Islet precursor cell (in vitro differentiated cells): ENCODE measurements around the gene RIMBP2.

Experiments
- DNase-seq: peaks from one replicate; pipeline ENCODE4 v3.0.0-alpha.2; 2018

The RIMBP2 gene

GRCh38 chr12:130677957-130678558 is 38.0 kb downstream of the RIMBP2 start:
- DNase-seq = no peak

DNA sequence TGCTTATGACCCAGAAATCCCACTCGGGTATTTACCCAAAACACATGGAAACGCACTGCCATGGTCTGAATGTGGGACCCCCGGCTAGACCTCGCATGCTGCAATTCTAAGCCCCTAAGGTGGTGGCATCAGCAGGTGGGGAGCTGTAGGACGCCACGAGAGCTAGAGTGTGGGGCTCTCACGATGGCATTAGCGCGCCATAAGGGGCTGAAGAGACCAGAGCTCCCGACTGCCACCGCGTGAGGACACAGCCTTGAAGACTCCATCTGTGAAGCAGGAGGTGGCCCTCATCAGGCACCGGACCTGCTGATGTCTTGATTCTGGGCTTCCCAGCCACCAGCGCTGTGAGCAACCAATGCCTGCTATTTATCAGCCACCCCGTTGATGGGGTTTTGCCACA is 40.3 kb downstream of the RIMBP2 start:
- no peak for DNase-seq

DNA sequence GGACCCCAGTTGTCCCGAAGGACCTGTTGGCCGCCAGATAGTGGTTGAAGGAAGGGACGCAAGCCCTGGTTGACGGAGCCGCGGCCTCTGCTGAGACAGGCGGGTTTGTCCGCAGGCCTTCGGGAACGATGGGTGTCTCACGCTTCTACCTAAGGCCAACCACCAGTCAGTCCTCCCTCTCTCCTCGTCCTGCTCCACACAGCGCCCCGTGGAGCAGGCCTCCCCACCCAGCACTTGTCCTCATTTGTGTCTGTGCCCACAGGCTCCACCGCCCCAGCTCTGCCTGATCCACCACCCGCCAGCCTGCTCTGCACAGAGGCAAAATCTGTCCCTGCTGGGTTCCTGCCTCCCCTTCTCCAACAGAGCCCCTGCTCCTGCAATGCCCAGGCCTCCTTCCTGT is 41.0 kb downstream of the RIMBP2 start:
- no peak for DNase-seq

DNA sequence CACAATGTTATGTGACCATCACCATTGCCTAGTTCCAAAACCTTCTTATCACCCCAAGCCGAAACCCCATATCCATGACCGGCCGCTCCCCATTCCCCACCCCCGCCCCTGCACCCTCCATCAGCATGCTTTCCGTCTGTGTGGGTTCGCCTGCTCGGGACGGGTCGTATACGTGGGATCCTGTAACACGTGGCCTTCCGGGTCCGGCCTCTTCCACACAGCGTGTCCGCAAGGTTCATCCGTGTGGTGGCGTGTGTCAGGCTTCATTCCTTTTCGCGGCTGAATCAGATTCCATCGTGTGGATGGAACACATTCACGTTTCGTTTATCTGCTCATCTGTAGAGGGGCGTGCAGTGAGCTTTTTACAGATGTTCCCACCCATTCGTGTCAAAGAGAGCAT is 41.4 kb downstream of the RIMBP2 start:
- DNase-seq = no peak

DNA sequence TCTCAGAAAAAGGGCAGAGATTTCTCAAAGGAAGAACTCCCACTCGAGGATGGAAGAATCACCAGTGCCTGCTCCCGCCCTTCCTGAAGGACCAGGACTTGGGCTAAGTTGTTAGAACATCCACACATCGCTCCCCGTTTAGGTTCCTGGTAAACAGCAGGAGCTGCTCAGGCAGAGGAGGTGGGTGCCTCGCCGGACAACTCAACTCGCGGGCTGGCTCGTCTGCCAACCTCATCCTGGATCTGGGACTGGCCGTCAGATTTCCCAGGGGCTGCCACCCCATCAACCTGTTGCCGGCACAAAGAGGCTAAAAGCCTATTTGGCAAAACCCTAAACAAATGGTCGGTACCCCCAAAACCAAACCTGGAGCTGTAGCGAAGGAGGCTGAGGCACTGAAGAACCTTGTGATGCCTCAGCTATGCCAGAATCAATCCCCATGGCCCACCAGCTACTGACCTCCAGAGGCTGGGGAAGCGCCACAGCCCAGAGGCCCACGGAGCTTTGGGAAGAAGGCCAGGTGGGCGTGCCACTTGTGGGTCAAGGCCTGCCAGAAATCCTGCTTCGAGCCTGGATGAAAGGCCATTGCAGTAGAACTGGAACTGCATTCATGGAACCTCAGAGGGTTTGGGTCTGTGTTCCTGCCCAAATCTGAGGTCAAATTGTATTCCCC is 42.9 kb downstream of the RIMBP2 start:
- DNase-seq = no peak

- DNase-seq = no peak
These were observed 43.8 kb downstream of the RIMBP2 start for GRCh38 chr12:130672089-130672820.

GRCh38 chr12:130671556-130671955 is 44.5 kb downstream of the RIMBP2 start:
- DNase-seq = no peak

GRCh38 chr12:130669797-130670196 is 46.3 kb downstream of the RIMBP2 start:
- DNase-seq = no peak

DNA sequence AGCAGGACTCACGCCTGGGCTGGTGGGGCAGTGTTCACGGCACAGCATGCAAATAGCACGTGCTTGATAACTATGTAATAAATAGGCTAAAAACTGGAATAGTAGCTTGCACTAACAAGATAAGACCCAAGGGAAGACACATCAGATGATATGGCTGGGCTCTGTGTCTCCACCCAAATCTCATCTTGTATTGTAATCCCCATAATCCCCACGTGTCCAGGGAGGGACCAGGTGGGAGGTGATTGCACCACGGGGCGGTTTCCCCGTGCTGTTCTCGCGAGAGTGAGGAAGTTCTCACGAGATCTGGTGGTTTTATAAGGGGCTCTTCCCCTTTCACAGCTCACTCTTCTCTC is 46.9 kb downstream of the RIMBP2 start:
- DNase-seq = no peak

- no peak for DNase-seq
These were observed 47.6 kb downstream of the RIMBP2 start for GRCh38 chr12:130668286-130669204.

DNA sequence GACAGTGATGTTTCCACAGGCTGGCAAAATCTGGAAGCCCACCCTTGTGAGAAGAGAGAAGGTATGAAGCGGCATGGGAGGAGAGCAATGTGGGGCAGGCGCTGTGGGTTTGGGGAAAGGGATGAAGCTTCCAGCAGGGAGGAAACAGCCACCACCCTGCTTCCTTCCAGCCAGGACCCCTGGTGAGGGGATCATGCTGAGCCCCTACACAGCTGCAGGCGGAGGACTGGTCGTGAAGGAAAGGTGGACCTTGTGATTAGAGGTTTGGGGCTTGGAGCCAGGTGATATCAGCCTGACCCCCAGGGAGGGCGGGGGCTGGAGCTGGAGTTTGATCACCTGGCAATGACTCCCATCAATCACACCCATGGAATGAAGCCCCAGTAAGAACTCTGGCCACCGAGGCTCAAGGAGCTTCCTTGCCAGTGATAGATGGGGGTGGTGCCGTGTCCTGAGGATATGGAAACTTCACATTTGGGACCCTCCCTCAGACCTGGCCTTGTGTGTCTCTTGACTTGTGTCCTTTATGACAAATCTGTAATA is 48.6 kb downstream of the RIMBP2 start:
- DNase-seq = no peak

- no peak for DNase-seq
These were observed 49.5 kb downstream of the RIMBP2 start for GRCh38 chr12:130666645-130667044.

DNA sequence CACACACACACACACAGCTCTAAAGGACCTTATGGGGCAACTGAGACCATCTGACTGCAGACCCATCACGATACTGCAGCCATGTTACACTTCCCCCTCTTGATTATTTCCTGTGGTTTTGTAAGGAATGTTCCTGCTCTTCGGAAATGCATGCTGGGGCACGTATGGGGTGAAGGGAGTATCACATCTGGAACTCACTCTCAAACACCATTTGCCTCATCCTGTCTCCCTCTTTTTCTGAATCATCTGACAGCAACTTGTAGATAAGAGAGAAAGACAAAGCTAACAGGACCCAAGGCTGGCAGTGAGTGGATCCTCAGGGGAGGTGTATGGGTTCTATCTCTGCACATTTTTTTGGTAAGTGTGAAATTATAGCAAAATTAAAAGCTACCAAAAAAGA is 50.3 kb downstream of the RIMBP2 start:
- no peak for DNase-seq

DNA sequence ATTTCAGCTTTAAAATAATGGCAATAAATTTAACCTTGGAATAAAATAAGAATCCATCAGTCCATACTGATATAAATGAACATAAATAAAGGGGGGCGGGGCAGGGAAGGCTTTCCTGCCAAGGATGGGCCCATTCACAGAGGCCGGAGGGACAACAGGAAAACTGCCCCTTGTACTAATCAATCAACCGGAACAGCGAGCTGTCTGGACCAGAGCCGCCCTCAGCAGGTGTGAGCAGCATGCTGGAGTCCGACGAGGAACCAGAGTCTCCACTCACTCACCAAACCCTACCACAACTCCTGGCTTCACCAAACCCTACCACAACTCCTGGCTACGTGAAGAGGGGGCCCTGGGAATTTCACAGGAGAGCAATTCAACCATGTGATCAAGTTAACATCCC is 51.3 kb downstream of the RIMBP2 start:
- DNase-seq = no peak

DNA sequence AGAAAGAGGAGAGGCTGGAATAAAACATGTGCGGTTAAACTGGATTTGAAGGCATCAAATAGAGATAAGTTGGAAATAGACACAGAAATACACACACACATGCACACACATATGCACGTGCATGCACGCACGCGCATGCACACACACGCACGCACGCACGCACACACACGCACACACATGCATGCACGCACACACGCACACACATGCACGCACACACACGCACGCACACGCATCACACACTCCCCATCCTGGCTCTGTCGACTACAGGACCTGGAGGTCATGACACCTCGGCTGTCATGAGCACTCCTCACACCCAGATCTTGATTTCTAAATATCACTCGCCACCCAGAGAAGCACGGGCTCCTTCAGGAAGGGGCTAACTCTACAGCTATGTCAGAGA is 51.8 kb downstream of the RIMBP2 start:
- DNase-seq = no peak

- no peak for DNase-seq
These were observed 52.6 kb downstream of the RIMBP2 start for GRCh38 chr12:130663514-130663913.

DNA sequence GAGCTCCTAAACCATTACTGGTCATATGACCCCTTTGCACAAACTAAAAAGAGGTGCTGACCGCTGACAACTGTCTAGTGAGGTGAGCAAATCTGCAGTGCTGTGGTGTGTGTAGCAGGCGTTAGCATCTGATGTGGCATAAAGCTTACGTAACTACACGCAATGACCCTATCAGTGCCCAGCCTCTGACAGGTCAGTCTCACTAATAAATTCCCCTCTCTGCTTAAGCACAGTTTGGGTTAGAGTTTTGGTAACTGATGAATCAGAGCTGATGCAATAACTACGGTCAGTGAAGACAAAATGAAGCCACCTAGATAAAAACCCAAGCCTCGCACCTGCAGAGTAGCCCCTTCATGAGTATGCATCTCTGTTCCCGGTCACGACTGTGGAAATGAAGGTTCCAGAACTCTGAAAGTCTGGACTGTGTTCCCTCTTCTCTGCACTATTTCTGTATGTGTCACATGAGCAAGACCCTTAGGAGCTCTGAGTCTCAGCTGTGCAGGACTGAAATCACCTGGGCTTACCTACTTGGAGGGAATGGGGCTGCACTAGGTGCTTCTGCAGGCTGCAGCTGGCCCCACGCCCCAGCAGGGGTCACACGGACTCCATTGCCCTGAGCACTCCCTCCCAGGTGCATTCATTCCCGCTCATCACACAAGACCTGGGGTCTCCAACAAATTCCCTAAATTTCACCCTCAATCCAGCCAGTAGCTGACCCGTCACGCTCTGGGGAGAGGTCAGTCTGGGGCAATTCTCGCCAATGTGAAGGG is 54.4 kb downstream of the RIMBP2 start:
- DNase-seq = peak; percentile 75

- no peak for DNase-seq
These were observed 55.0 kb downstream of the RIMBP2 start for GRCh38 chr12:130661059-130661458.

GRCh38 chr12:130658145-130658911 is 57.8 kb downstream of the RIMBP2 start:
- no peak for DNase-seq

DNA sequence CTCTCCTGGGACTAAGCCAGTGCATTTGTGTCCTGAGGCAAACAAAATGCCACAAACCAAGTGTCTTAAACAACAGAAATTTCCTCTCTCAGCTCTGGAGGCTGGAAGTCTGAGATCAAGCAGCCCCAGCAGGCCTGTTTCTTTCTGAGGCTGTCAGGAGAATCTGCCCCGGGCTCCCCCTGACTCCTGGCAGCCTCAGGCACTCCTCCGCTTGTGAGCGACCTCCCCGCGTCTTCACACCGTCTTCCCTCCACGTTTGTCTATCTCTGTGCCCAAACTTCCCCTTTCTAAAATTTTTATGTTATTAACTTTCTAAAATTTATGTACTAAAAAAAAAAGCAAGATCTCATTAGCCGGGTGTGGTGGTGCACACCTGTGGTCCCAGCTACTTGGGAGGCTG is 59.7 kb downstream of the RIMBP2 start:
- DNase-seq = no peak

GRCh38 chr12:130655881-130656280 is 60.2 kb downstream of the RIMBP2 start:
- no peak for DNase-seq
